HepG2 (cell line): ENCODE data around the gene METTL1. TPM values are rescaled to one million over a fixed set of nuclear protein-coding genes. Genes with fewer than 3 reads are reported as not detected.

ENCODE experiments used
- DMTF1 ChIP-seq: sonication (generic); formaldehyde crosslinking; IDR thresholded peaks from 2 replicates; pipeline ENCODE4 v1.4.0; 2020; ENCODE audit warnings: mild to moderate bottlenecking, missing genetic modification reagents
- HOXA9 ChIP-seq: sonication (generic); formaldehyde crosslinking; IDR thresholded peaks from 2 replicates; pipeline ENCODE4 v1.8.1; 2022; ENCODE audit warnings: missing genetic modification reagents, mild to moderate bottlenecking, moderate library complexity, borderline replicate concordance
- HOXD1 ChIP-seq: sonication (generic); formaldehyde crosslinking; IDR thresholded peaks from 2 replicates; pipeline ENCODE4 v1.5.0; 2020; ENCODE audit warnings: missing genetic modification reagents
- MATR3 ChIP-seq: sonication (generic); formaldehyde crosslinking; IDR thresholded peaks from 2 replicates; pipeline ENCODE4 v1.4.0; 2020; ENCODE audit warnings: missing genetic modification reagents
- MTA1 ChIP-seq: sonication (generic); formaldehyde crosslinking; IDR thresholded peaks from 2 replicates; pipeline ENCODE4 v1.4.0; 2020; ENCODE audit warnings: missing genetic modification reagents, mild to moderate bottlenecking, borderline replicate concordance
- POGK ChIP-seq: sonication (generic); formaldehyde crosslinking; conservative IDR thresholded peaks from 2 replicates; pipeline ENCODE4 v1.8.0; 2022; ENCODE audit warnings: mild to moderate bottlenecking, moderate library complexity, missing genetic modification reagents
- POGZ ChIP-seq: sonication (generic); formaldehyde crosslinking; IDR thresholded peaks from 2 replicates; pipeline ENCODE4 v1.4.0; 2020; ENCODE audit warnings: mild to moderate bottlenecking, missing genetic modification reagents
- POLR2A ChIP-seq, 2 experiments: IDR thresholded peaks; 2 replicates each; pipeline ENCODE4 v1.6.1; 2011; ENCODE audit warnings: low read depth in 2 of 2, low read length in 2 of 2, mild to moderate bottlenecking in 1 of 2, moderate library complexity in 1 of 2; ENCODE audit not compliant: insufficient read depth in 1 of 2
- POLR2G ChIP-seq: fragments of 200-400 bp; formaldehyde crosslinking; IDR thresholded peaks from 2 replicates; pipeline ENCODE4 v1.6.1; 2018; ENCODE audit warnings: mild to moderate bottlenecking, low read depth, low read length, moderate library complexity
- RXRA ChIP-seq: sonication (generic); formaldehyde crosslinking; IDR thresholded peaks from 2 replicates; pipeline ENCODE4 v1.5.1; 2020; ENCODE audit warnings: missing genetic modification reagents
- SKIL ChIP-seq: sonication (generic); formaldehyde crosslinking; IDR thresholded peaks from 2 replicates; pipeline ENCODE4 v1.8.0; 2022; ENCODE audit warnings: missing genetic modification reagents, mild to moderate bottlenecking, moderate library complexity, borderline replicate concordance
- SNAPC2 ChIP-seq: sonication (generic); formaldehyde crosslinking; IDR thresholded peaks from 2 replicates; pipeline ENCODE4 v1.8.1; 2022; ENCODE audit warnings: mild to moderate bottlenecking, missing genetic modification reagents
- TEAD3 ChIP-seq: optimal IDR thresholded peaks from 2 replicates; pipeline ENCODE3; 2016; ENCODE audit warnings: borderline replicate concordance
- TOPORS ChIP-seq: sonication (generic); formaldehyde crosslinking; IDR thresholded peaks from 2 replicates; pipeline ENCODE4 v1.8.0; 2023; ENCODE audit warnings: mild to moderate bottlenecking, missing genetic modification reagents
- U2AF2 ChIP-seq: fragments of 200-400 bp; formaldehyde crosslinking; IDR thresholded peaks from 2 replicates; pipeline ENCODE4 v1.6.1; 2017; ENCODE audit warnings: low read depth, mild to moderate bottlenecking, low read length
- YEATS4 ChIP-seq: sonication (generic); formaldehyde crosslinking; IDR thresholded peaks from 2 replicates; pipeline ENCODE4 v1.4.0; 2020; ENCODE audit warnings: missing genetic modification reagents, borderline replicate concordance
- ZC3H13 ChIP-seq: sonication (generic); formaldehyde crosslinking; IDR thresholded peaks from 2 replicates; pipeline ENCODE4 v1.8.1; 2023; ENCODE audit warnings: mild to moderate bottlenecking, missing genetic modification reagents, moderate library complexity
- ZNF224 ChIP-seq: sonication (generic); formaldehyde crosslinking; IDR thresholded peaks from 2 replicates; pipeline ENCODE4 v1.5.0; 2020; ENCODE audit warnings: mild to moderate bottlenecking, missing genetic modification reagents
- ZNF567 ChIP-seq: sonication (generic); formaldehyde crosslinking; IDR thresholded peaks from 2 replicates; pipeline ENCODE4 v1.8.1; 2023; ENCODE audit warnings: mild to moderate bottlenecking, missing genetic modification reagents, borderline replicate concordance
- ZNF777 ChIP-seq: sonication (generic); formaldehyde crosslinking; IDR thresholded peaks from 2 replicates; pipeline ENCODE4 v1.4.0; 2020; ENCODE audit warnings: missing genetic modification reagents
- ZNF839 ChIP-seq: sonication (generic); formaldehyde crosslinking; IDR thresholded peaks from 2 replicates; pipeline ENCODE4 v1.4.0; 2020; ENCODE audit warnings: missing genetic modification reagents, mild to moderate bottlenecking, borderline replicate concordance
- ZSCAN5A ChIP-seq: sonication (generic); formaldehyde crosslinking; IDR thresholded peaks from 2 replicates; pipeline ENCODE4 v1.8.0; 2022; ENCODE audit warnings: mild to moderate bottlenecking, missing genetic modification reagents, borderline replicate concordance
- polyA plus RNA-seq, 8 experiments: library from polyadenylated mRNA; depleted of rRNA in 3 of 8; stranded (reverse) in 7 of 8; unstranded in 1 of 8; fragments of >200 nt; fragmentation: Illumina TruSeq in 4 of 8; extraction: Trizol in 4 of 8; gene quantifications; 2 replicates each; pipeline versions ENCODE4 v1.2.1 to v1.2.3, GENCODE V29; 2011 to 2016; ENCODE audit warnings: low read depth in 4 of 8, missing spikeins in 1 of 8, mixed read lengths in 1 of 8; ENCODE audit not compliant: insufficient read depth in 1 of 8
- total RNA-seq, 5 experiments: library from RNA; depleted of rRNA; stranded (reverse); fragments of >200 nt; fragmentation: Illumina TruSeq; extraction: Trizol; gene quantifications; 2 replicates each; pipeline ENCODE4 v1.2.3, GENCODE V29; 2016; ENCODE audit warnings: low read depth in 1 of 5

Gene METTL1
- total and polyA plus RNA-seq, 2 of the 13 experiments (the other 11 are each of a cell fraction or from before 2014, with no cell fraction given): 34.7 to 36.9 TPM

GRCh38 chr12:57765003-57765697 lies 6.8 kb downstream of the METTL1 start (continued):
- TF ChIP-seq RXRA (CRISPR knock-in tag) (peak; percentile 50; the same call in 1 of the 2 replicates), MATR3 (no peak), HOXA9 (CRISPR knock-in tag) (peak; percentile 67; the same call in 1 of the 2 replicates), ZNF777 (peak; percentile 98), TEAD3 (no peak), POLR2G (peak; percentile 47; the same call in 1 of the 2 replicates), SNAPC2 (peak; percentile 57; the same call in 1 of the 2 replicates), YEATS4 (CRISPR knock-in tag) (peak; percentile 72; the same call in 1 of the 2 replicates), POGZ (CRISPR knock-in tag) (peak; percentile 34; the same call in 1 of the 2 replicates), ZC3H13 (CRISPR knock-in tag) (peak; percentile 47; the same call in 1 of the 2 replicates), ZNF567 (0 out of 2 replicates have a peak, but pooled peaks have one; percentile 66), POGK (CRISPR knock-in tag) (peak; percentile 65), ZSCAN5A (no peak), ZNF839 (CRISPR knock-in tag) (0 out of 2 replicates have a peak, but pooled peaks have one; percentile 36), POLR2A (IDR thresholded peaks at IDR 0.05; ENCODE audit: insufficient read depth in 1 of 2, low read depth in 2 of 2, low read length in 2 of 2) (no peak; a peak in 1 of 4 replicates), SKIL (CRISPR knock-in tag) (0 out of 2 replicates have a peak, but pooled peaks have one; percentile 10), DMTF1 (CRISPR knock-in tag) (no peak), MTA1 (CRISPR knock-in tag) (peak; percentile 56; the same call in 1 of the 2 replicates), TOPORS (CRISPR knock-in tag) (no peak), ZNF224 (CRISPR knock-in tag) (no peak), HOXD1 (CRISPR knock-in tag) (0 out of 2 replicates have a peak, but pooled peaks have one; percentile 50), U2AF2 (no peak)
